Neural progenitor cell (in vitro differentiated cells): ENCODE data around the gene NACAD. TPM values are rescaled to one million over a fixed set of nuclear protein-coding genes. Genes with fewer than 3 reads are reported as not detected.

Experiments
- DNase-seq: peaks from one replicate; pipeline ENCODE4 v3.0.0-alpha.2; 2016; ENCODE audit warnings: low spot score
- H2AFZ ChIP-seq: fragments of 200-600 bp; sonication (generic); replicated peaks from 2 replicates; pipeline ENCODE4 v1.6.1; 2016; ENCODE audit warnings: antibody characterized with exemption
- H3F3A ChIP-seq: fragments of 200-600 bp; sonication (generic); 2 replicates; pipeline ENCODE4 v1.6.1; 2016; ENCODE audit warnings: antibody characterized with exemption, low read depth
- H3K27ac ChIP-seq: fragments of 200-600 bp; sonication (generic); 2 replicates; pipeline ENCODE4 v1.5.1; 2016; ENCODE audit warnings: mild to moderate bottlenecking
- H3K27me3 ChIP-seq: fragments of 200-600 bp; sonication (generic); 2 replicates; pipeline ENCODE4 v1.6.1; 2016; ENCODE audit warnings: mild to moderate bottlenecking, moderate library complexity
- H3K36me3 ChIP-seq: fragments of 200-600 bp; sonication (generic); 2 replicates; pipeline ENCODE4 v1.5.1; 2016
- H3K4me1 ChIP-seq: fragments of 200-600 bp; sonication (generic); 2 replicates; pipeline ENCODE4 v1.6.1; 2016; ENCODE audit warnings: mixed run types
- H3K4me2 ChIP-seq: fragments of 200-600 bp; sonication (generic); 2 replicates; pipeline ENCODE4 v1.6.1; 2016
- H3K4me3 ChIP-seq: fragments of 200-600 bp; sonication (generic); 2 replicates; pipeline ENCODE4 v1.5.1; 2016
- H3K79me2 ChIP-seq: fragments of 200-600 bp; sonication (generic); 2 replicates; pipeline ENCODE4 v1.6.1; 2016; ENCODE audit warnings: low read depth
- H3K9ac ChIP-seq: fragments of 200-600 bp; sonication (generic); 2 replicates; pipeline ENCODE4 v1.6.1; 2016
- H3K9me3 ChIP-seq: fragments of 200-600 bp; sonication (generic); 2 replicates; pipeline ENCODE4 v1.5.1; 2016; ENCODE audit warnings: low read depth
- H4K20me1 ChIP-seq: fragments of 200-600 bp; sonication (generic); 2 replicates; pipeline ENCODE4 v1.6.1; 2016; ENCODE audit warnings: low read depth
- H3K27ac Mint-ChIP-seq: 3 replicates; pipeline ENCODE4 v1.8.0; 2021; ENCODE audit warnings: mixed read lengths
- H3K27me3 Mint-ChIP-seq: 2 replicates; pipeline ENCODE4 v1.8.0; 2022; ENCODE audit warnings: low read depth, mild to moderate bottlenecking, inconsistent platforms, moderate library complexity, mixed read lengths; ENCODE audit not compliant: insufficient read depth
- H3K36me3 Mint-ChIP-seq: 3 replicates; pipeline ENCODE4 v1.8.0; 2021; ENCODE audit warnings: mixed read lengths
- H3K4me1 Mint-ChIP-seq: 3 replicates; pipeline ENCODE4 v1.8.0; 2021; ENCODE audit warnings: mixed read lengths
- H3K4me3 Mint-ChIP-seq: 3 replicates; pipeline ENCODE4 v1.8.0; 2021; ENCODE audit warnings: mild to moderate bottlenecking, moderate library complexity, mixed read lengths
- H3K9me3 Mint-ChIP-seq: 3 replicates; pipeline ENCODE4 v1.8.0; 2020; ENCODE audit warnings: mixed read lengths
- EZH2 ChIP-seq: fragments of 200-600 bp; sonication (generic); IDR thresholded peaks from 2 replicates; pipeline ENCODE4 v1.6.1; 2017; ENCODE audit warnings: antibody characterized with exemption, mild to moderate bottlenecking, moderate library complexity
- EZH2phosphoT487 ChIP-seq: fragments of 200-600 bp; sonication (generic); IDR thresholded peaks from 2 replicates; pipeline ENCODE4 v1.6.1; 2017; ENCODE audit warnings: antibody characterized with exemption
- total RNA-seq: library from RNA; depleted of rRNA; stranded (reverse); fragments of >200 nt; gene quantifications from 2 replicates; pipeline ENCODE4 v1.2.3, GENCODE V29; 2015; ENCODE audit warnings: low replicate concordance
- TF ChIP-seq, protein P1 (sequence below): fragments of 200-600 bp; sonication (generic); IDR thresholded peaks from 2 replicates; pipeline ENCODE4 v1.5.1; 2017; ENCODE audit warnings: antibody characterized with exemption, mild to moderate bottlenecking

The NACAD gene
- total RNA-seq, 1 donor from 2014 or later, result 0.39 TPM

- H3K4me1 ChIP-seq, result peaks cover 9% of the 10 kb centered on the region
- H3K79me2 ChIP-seq, result no peaks in the 10 kb centered on the region
- no peak overlapping the region for H3K4me3 ChIP-seq
- no peak overlapping the region for H3K4me3 Mint-ChIP-seq
- DNase-seq, result no peak
- no peaks in the 10 kb centered on the region for H3K27me3 ChIP-seq
- H2AFZ ChIP-seq, result no peak overlapping the region
- no peak overlapping the region for H3K27ac ChIP-seq
- H3K36me3 Mint-ChIP-seq, result no peaks in the 10 kb centered on the region
- H3K9ac ChIP-seq, result no peak overlapping the region
- TF ChIP-seq EZH2, result no peak
- no peak for TF ChIP-seq EZH2phosphoT487
- TF ChIP-seq, protein P1, sequence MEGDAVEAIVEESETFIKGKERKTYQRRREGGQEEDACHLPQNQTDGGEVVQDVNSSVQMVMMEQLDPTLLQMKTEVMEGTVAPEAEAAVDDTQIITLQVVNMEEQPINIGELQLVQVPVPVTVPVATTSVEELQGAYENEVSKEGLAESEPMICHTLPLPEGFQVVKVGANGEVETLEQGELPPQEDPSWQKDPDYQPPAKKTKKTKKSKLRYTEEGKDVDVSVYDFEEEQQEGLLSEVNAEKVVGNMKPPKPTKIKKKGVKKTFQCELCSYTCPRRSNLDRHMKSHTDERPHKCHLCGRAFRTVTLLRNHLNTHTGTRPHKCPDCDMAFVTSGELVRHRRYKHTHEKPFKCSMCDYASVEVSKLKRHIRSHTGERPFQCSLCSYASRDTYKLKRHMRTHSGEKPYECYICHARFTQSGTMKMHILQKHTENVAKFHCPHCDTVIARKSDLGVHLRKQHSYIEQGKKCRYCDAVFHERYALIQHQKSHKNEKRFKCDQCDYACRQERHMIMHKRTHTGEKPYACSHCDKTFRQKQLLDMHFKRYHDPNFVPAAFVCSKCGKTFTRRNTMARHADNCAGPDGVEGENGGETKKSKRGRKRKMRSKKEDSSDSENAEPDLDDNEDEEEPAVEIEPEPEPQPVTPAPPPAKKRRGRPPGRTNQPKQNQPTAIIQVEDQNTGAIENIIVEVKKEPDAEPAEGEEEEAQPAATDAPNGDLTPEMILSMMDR, result no peak
- peaks cover 9% of the 10 kb centered on the region for H3K27me3 Mint-ChIP-seq
- H3K4me2 ChIP-seq, result no peak overlapping the region
- no peaks in the 10 kb centered on the region for H4K20me1 ChIP-seq
- H3K9me3 ChIP-seq, result no peaks in the 10 kb centered on the region
- H3K27ac Mint-ChIP-seq, result no peak overlapping the region
- H3F3A ChIP-seq, result no peaks in the 10 kb centered on the region
- no peaks in the 10 kb centered on the region for H3K9me3 Mint-ChIP-seq
- peaks cover 8% of the 10 kb centered on the region for H3K4me1 Mint-ChIP-seq
- H3K36me3 ChIP-seq, result no peaks in the 10 kb centered on the region
Observed at GRCh38 chr7:45125193-45125904, 36.6 kb upstream of the NACAD start.

- no peak overlapping the region for H3K27ac ChIP-seq
- peak overlapping the region; percentile 53 for H3K27ac Mint-ChIP-seq
Observed at GRCh38 chr7:45123913-45124710, 35.3 kb upstream of the NACAD start.

GRCh38 chr7:45122975-45123860, 34.4 kb upstream of the NACAD start:
- no peak overlapping the region for H3K4me3 Mint-ChIP-seq
- H3K4me1 Mint-ChIP-seq, result peaks cover 8% of the 10 kb centered on the region
- H3K4me2 ChIP-seq, result peak overlapping the region; percentile 27
- peaks cover 8% of the 10 kb centered on the region for H3K27me3 Mint-ChIP-seq
- H3K36me3 ChIP-seq, result no peaks in the 10 kb centered on the region
- H4K20me1 ChIP-seq, result no peaks in the 10 kb centered on the region
- no peak overlapping the region for H3K27ac ChIP-seq
- H3K4me3 ChIP-seq, result no peak overlapping the region
- H3K4me1 ChIP-seq, result peaks cover 9% of the 10 kb centered on the region
- TF ChIP-seq, protein P1, result no peak
- TF ChIP-seq EZH2phosphoT487 (no peak), EZH2 (no peak)
- H3K27me3 ChIP-seq, result no peaks in the 10 kb centered on the region
- DNase-seq, result no peak
- H3K36me3 Mint-ChIP-seq, result no peaks in the 10 kb centered on the region
- H3K27ac Mint-ChIP-seq, result peak overlapping the region; percentile 53
- no peaks in the 10 kb centered on the region for H3K79me2 ChIP-seq
- H2AFZ ChIP-seq, result peak overlapping the region; percentile 87
- H3K9ac ChIP-seq, result no peak overlapping the region
- H3K9me3 ChIP-seq, result no peaks in the 10 kb centered on the region
- no peaks in the 10 kb centered on the region for H3K9me3 Mint-ChIP-seq
- no peaks in the 10 kb centered on the region for H3F3A ChIP-seq

More at GRCh38 chr7:45123913-45124710, 35.3 kb upstream of the NACAD start:
- no peaks in the 10 kb centered on the region for H3K79me2 ChIP-seq
- Mint-ChIP-seq H3K4me3 (no peak overlapping the region), H3K36me3 (no peaks in the 10 kb centered on the region), H3K9me3 (no peaks in the 10 kb centered on the region), H3K27me3 (peaks cover 8% of the 10 kb centered on the region), H3K4me1 (peaks cover 8% of the 10 kb centered on the region)
- no peaks in the 10 kb centered on the region for H3K9me3 ChIP-seq
- peak; percentile 64 for DNase-seq
- peaks cover 9% of the 10 kb centered on the region for H3K4me1 ChIP-seq
- H3K4me2 ChIP-seq, result peak overlapping the region; percentile 27
- H3K36me3 ChIP-seq, result no peaks in the 10 kb centered on the region
- no peaks in the 10 kb centered on the region for H4K20me1 ChIP-seq
- H3F3A ChIP-seq, result no peaks in the 10 kb centered on the region
- H3K4me3 ChIP-seq, result no peak overlapping the region
- TF ChIP-seq, protein P1, result no peak
- TF ChIP-seq EZH2 (no peak), EZH2phosphoT487 (no peak)
- peak overlapping the region; percentile 25 for H3K9ac ChIP-seq
- no peaks in the 10 kb centered on the region for H3K27me3 ChIP-seq
- H2AFZ ChIP-seq, result peak overlapping the region; percentile 87
